HEK293T (cell line): Measurements from ENCODE around the gene ZIC4.

Source experiments
- CTCF ChIA-PET: fragments of 350-600 bp; formaldehyde crosslinking; extraction: SDS; loops from one replicate; lab custom pipeline; 2021; ENCODE audit warnings: antibody characterized with exemption, inconsistent platforms; lab: Yijun Ruan, JAX
- POLR2A ChIA-PET: fragments of 350-600 bp; formaldehyde crosslinking; extraction: SDS; loops from one replicate; lab custom pipeline; 2020; ENCODE audit warnings: antibody characterized with exemption, inconsistent platforms; lab: Yijun Ruan, JAX
- DNase-seq: peaks from one replicate; pipeline ENCODE4 v3.0.0; 2012; ENCODE audit warnings: mixed read lengths; ENCODE audit errors: extremely low spot score
- ARNT ChIP-seq: fragments of 450-650 bp; IDR thresholded peaks from 2 replicates; pipeline ENCODE4 v1.6.1; 2017; ENCODE audit warnings: mild to moderate bottlenecking
- BHLHE40 ChIP-seq: fragments of 450-650 bp; IDR thresholded peaks from 2 replicates; pipeline ENCODE4 v1.6.1; 2016; ENCODE audit warnings: mild to moderate bottlenecking, moderate library complexity, borderline replicate concordance
- CTBP1 ChIP-seq: fragments of 450-650 bp; IDR thresholded peaks from 2 replicates; pipeline ENCODE4 v1.6.1; 2016; ENCODE audit warnings: borderline replicate concordance
- ELF4 ChIP-seq: fragments of 450-650 bp; IDR thresholded peaks from 2 replicates; pipeline ENCODE4 v1.6.1; 2017; ENCODE audit warnings: antibody characterized with exemption
- FOXA1 ChIP-seq: fragments of 450-650 bp; IDR thresholded peaks from 2 replicates; pipeline ENCODE4 v1.6.1; 2016; ENCODE audit warnings: mild to moderate bottlenecking
- FOXK2 ChIP-seq: fragments of 450-650 bp; IDR thresholded peaks from 2 replicates; pipeline ENCODE4 v1.6.1; 2016; ENCODE audit warnings: mild to moderate bottlenecking
- FOXM1 ChIP-seq: fragments of 450-650 bp; IDR thresholded peaks from 2 replicates; pipeline ENCODE4 v1.6.1; 2017; ENCODE audit warnings: mild to moderate bottlenecking, borderline replicate concordance
- HDGF ChIP-seq: fragments of 450-650 bp; IDR thresholded peaks from 2 replicates; pipeline ENCODE4 v1.6.1; 2017; ENCODE audit warnings: antibody characterized with exemption, borderline replicate concordance
- L3MBTL2 ChIP-seq: fragments of 450-650 bp; conservative IDR thresholded peaks from 2 replicates; pipeline ENCODE4 v1.6.1; 2016; ENCODE audit warnings: mild to moderate bottlenecking
- LEF1 ChIP-seq: fragments of 450-650 bp; IDR thresholded peaks from 2 replicates; pipeline ENCODE4 v1.6.1; 2017; ENCODE audit warnings: mild to moderate bottlenecking, borderline replicate concordance
- NFRKB ChIP-seq: fragments of 450-650 bp; IDR thresholded peaks from 2 replicates; pipeline ENCODE4 v1.6.1; 2016; ENCODE audit warnings: mild to moderate bottlenecking, moderate library complexity
- PKNOX1 ChIP-seq: fragments of 450-650 bp; IDR thresholded peaks from 2 replicates; pipeline ENCODE4 v1.6.1; 2016
- SP1 ChIP-seq: fragments of 450-650 bp; IDR thresholded peaks from 2 replicates; pipeline ENCODE4 v1.6.1; 2017
- SUZ12 ChIP-seq: fragments of 450-650 bp; IDR thresholded peaks from 2 replicates; pipeline ENCODE4 v1.6.1; 2016; ENCODE audit warnings: mild to moderate bottlenecking
- TARDBP ChIP-seq: fragments of 450-650 bp; IDR thresholded peaks from 2 replicates; pipeline ENCODE4 v1.6.1; 2016
- ZNF384 ChIP-seq: fragments of 450-650 bp; IDR thresholded peaks from 2 replicates; pipeline ENCODE4 v1.6.1; 2016

The ZIC4 gene

GRCh38 chr3:147380387-147380951, 25.9 kb downstream of the ZIC4 start:
- DNase-seq, result no peak
- CTCF ChIA-PET, result no interaction called here
- POLR2A ChIA-PET, result no interaction called here
- TF ChIP-seq ZNF384 (no peak), PKNOX1 (no peak), L3MBTL2 (no peak), BHLHE40 (no peak), SP1 (no peak), ELF4 (no peak), NFRKB (no peak), HDGF (no peak), CTBP1 (no peak), TARDBP (no peak), LEF1 (no peak), ARNT (no peak), FOXK2 (no peak)

GRCh38 chr3:147379651-147380050, 26.7 kb downstream of the ZIC4 start:
- CTCF ChIA-PET, result no interaction called here
- POLR2A ChIA-PET, result no interaction called here
- no peak for TF ChIP-seq CTBP1
- TF ChIP-seq NFRKB, result no peak
- TF ChIP-seq PKNOX1, result no peak
- no peak for TF ChIP-seq FOXM1
- TF ChIP-seq L3MBTL2, result no peak
- TF ChIP-seq FOXK2, result no peak
- no peak for TF ChIP-seq SUZ12
- no peak for TF ChIP-seq SP1
- DNase-seq, result no peak

GRCh38 chr3:147377412-147378367, 28.7 kb downstream of the ZIC4 start:
- no peak for TF ChIP-seq FOXK2
- TF ChIP-seq NFRKB, result no peak
- TF ChIP-seq ARNT, result no peak
- no peak for TF ChIP-seq SUZ12
- TF ChIP-seq CTBP1, result no peak
- TF ChIP-seq TARDBP, result no peak
- no peak for TF ChIP-seq FOXA1
- TF ChIP-seq FOXM1, result no peak
- no peak for TF ChIP-seq L3MBTL2
- no peak for TF ChIP-seq BHLHE40
- no peak for TF ChIP-seq SP1
- TF ChIP-seq LEF1, result no peak
- TF ChIP-seq HDGF, result no peak
- TF ChIP-seq ZNF384, result no peak
- no peak for TF ChIP-seq PKNOX1
- no peak for TF ChIP-seq ELF4
- POLR2A ChIA-PET, result no interaction called here
- no peak for DNase-seq
- CTCF ChIA-PET, result no interaction called here

- ChIA-PET POLR2A (no interaction called here), CTCF (no interaction called here)
- TF ChIP-seq TARDBP (no peak), BHLHE40 (no peak)
- no peak for DNase-seq
Observed at GRCh38 chr3:147373301-147373700, 33.0 kb downstream of the ZIC4 start.

GRCh38 chr3:147372525-147373027, 33.8 kb downstream of the ZIC4 start:
- ChIA-PET CTCF (no interaction called here), POLR2A (no interaction called here)
- TF ChIP-seq HDGF (no peak), FOXA1 (no peak), FOXK2 (no peak), NFRKB (no peak), PKNOX1 (no peak), SP1 (no peak), SUZ12 (no peak), TARDBP (no peak), CTBP1 (no peak), L3MBTL2 (no peak), ELF4 (no peak), FOXM1 (no peak), ZNF384 (no peak), LEF1 (no peak)
- DNase-seq, result no peak
